K562 (cell line): Measurements from ENCODE around the gene PTH2. TPM values are rescaled to one million over a fixed set of nuclear protein-coding genes. Genes with fewer than 3 reads are reported as not detected.
A peak's percentile ranks its signal among the peaks of the same experiment; 100 is the strongest.

Source experiments
- ARID1B ChIP-seq: fragments of 450-650 bp; IDR thresholded peaks from 2 replicates; pipeline ENCODE4 v1.6.1; 2016; ENCODE audit warnings: antibody characterized with exemption, mild to moderate bottlenecking, inconsistent platforms
- BCOR ChIP-seq: fragments of 450-650 bp; IDR thresholded peaks from 2 replicates; pipeline ENCODE4 v1.6.1; 2016
- CBX3 ChIP-seq, 2 experiments: IDR thresholded peaks; 1 replicate in 1 of 2; 2 replicates in 1 of 2; pipeline ENCODE4 v1.6.1; 2012; ENCODE audit warnings: inconsistent platforms in 2 of 2, low read length in 2 of 2, borderline replicate concordance in 1 of 2, control low read depth in 1 of 2
- CHD2 ChIP-seq: IDR thresholded peaks from 2 replicates; pipeline ENCODE4 v1.6.1; 2011; ENCODE audit warnings: low read depth, low read length
- ETV5 ChIP-seq: sonication (generic); formaldehyde crosslinking; IDR thresholded peaks from 2 replicates; pipeline ENCODE4 v1.4.0; 2020; ENCODE audit warnings: low read depth, mild to moderate bottlenecking, missing genetic modification reagents
- GATA2 ChIP-seq: sonication (generic); formaldehyde crosslinking; IDR thresholded peaks from 2 replicates; pipeline ENCODE4 v1.4.0; 2020; ENCODE audit warnings: mild to moderate bottlenecking, missing genetic modification reagents
- JUND ChIP-seq, 2 experiments: IDR thresholded peaks; 2 replicates in 1 of 2; 3 replicates in 1 of 2; pipeline ENCODE4 v1.6.1; 2011; ENCODE audit warnings: borderline replicate concordance in 2 of 2, low read depth in 2 of 2, low read length in 2 of 2, improper control_type of control experiment in 1 of 2, missing biosample characterization in 1 of 2, missing genetic modification characterization in 1 of 2, missing genetic modification reagents in 1 of 2
- KDM4B ChIP-seq, 2 experiments: fragments of 450-650 bp in 1 of 2; sonication (generic) in 1 of 2; IDR thresholded peaks; 2 replicates each; pipeline ENCODE4 v1.6.1; 2016 to 2017; ENCODE audit warnings: borderline replicate concordance in 2 of 2, antibody characterized with exemption in 1 of 2, low read depth in 1 of 2, mild to moderate bottlenecking in 1 of 2
- MTA2 ChIP-seq: fragments of 450-650 bp; IDR thresholded peaks from 2 replicates; pipeline ENCODE4 v1.6.1; 2016; ENCODE audit warnings: low read depth
- NRF1 ChIP-seq, 2 experiments: fragments of 450-650 bp; IDR thresholded peaks in 1 of 2; conservative IDR thresholded peaks in 1 of 2; 2 replicates each; pipeline ENCODE4 v1.6.1; 2014; ENCODE audit warnings: mild to moderate bottlenecking in 2 of 2
- POLR2G ChIP-seq: fragments of 200-400 bp; formaldehyde crosslinking; IDR thresholded peaks from 2 replicates; pipeline ENCODE4 v1.6.1; 2017; ENCODE audit warnings: low read depth, mild to moderate bottlenecking, antibody characterized with exemption, low read length, moderate library complexity
- RBFOX2 ChIP-seq: fragments of 200-400 bp; formaldehyde crosslinking; IDR thresholded peaks from 2 replicates; pipeline ENCODE4 v1.6.1; 2017; ENCODE audit warnings: low read depth, mild to moderate bottlenecking, low read length, moderate library complexity
- ZNF57 ChIP-seq: fragments of 450-650 bp; formaldehyde crosslinking; IDR thresholded peaks from 2 replicates; pipeline ENCODE4 v1.4.0; 2020; ENCODE audit warnings: mild to moderate bottlenecking, moderate library complexity
- ZNF589 ChIP-seq: fragments of 200-800 bp; sonication (Bioruptor generic); IDR thresholded peaks from 2 replicates; pipeline ENCODE4 v1.6.1; 2016; ENCODE audit warnings: low read depth, missing genetic modification characterization, missing compliant biosample characterization
- polyA plus RNA-seq, 8 experiments: library from polyadenylated mRNA; depleted of rRNA in 4 of 8; stranded (reverse) in 5 of 8; unstranded in 3 of 8; fragments of >200 nt; fragmentation: Nextera tagmentation in 2 of 8; fragmentation: Illumina TruSeq in 1 of 8; extraction: Ambion mirVana in 2 of 8; extraction: Trizol in 1 of 8; gene quantifications; 2 replicates each; pipeline versions ENCODE4 v1.2.1 to v1.2.3, GENCODE V29; 2011 to 2014; ENCODE audit warnings: inconsistent platforms in 1 of 8, missing spikeins in 1 of 8
- total RNA-seq, 7 experiments: library from RNA; depleted of rRNA in 6 of 7; stranded (reverse); fragments of >200 nt in 6 of 7; fragmentation: Illumina TruSeq in 2 of 7; extraction: Trizol in 2 of 7; gene quantifications; 2 replicates each; pipeline versions ENCODE4 v1.2.1 to v1.2.3, GENCODE V29; 2011 to 2021; ENCODE audit warnings: low replicate concordance in 1 of 7
- TF ChIP-seq, protein P1 (sequence below), 2 experiments: IDR thresholded peaks in 1 of 2; conservative IDR thresholded peaks in 1 of 2; 2 replicates each; pipeline ENCODE4 v1.6.1; 2016; ENCODE audit warnings: low read depth in 2 of 2, mild to moderate bottlenecking in 1 of 2, missing compliant biosample characterization in 1 of 2, missing genetic modification characterization in 1 of 2, moderate library complexity in 1 of 2
- TF ChIP-seq, protein P2 (sequence below), 2 experiments: IDR thresholded peaks; 2 replicates each; pipeline ENCODE4 v1.6.1; 2011; ENCODE audit warnings: borderline replicate concordance in 1 of 2, control low read depth in 1 of 2, low read depth in 1 of 2, low read length in 1 of 2, mild to moderate bottlenecking in 1 of 2, mixed read lengths in 1 of 2, moderate library complexity in 1 of 2; ENCODE audit not compliant: insufficient read depth in 1 of 2, insufficient read length in 1 of 2, poor library complexity in 1 of 2, severe bottlenecking in 1 of 2; ENCODE audit errors: extremely low read depth in 1 of 2
- TF ChIP-seq, protein P3 (sequence below), 3 experiments: IDR thresholded peaks in 2 of 3; conservative IDR thresholded peaks in 1 of 3; 2 replicates each; pipeline ENCODE4 v1.5.1; 2011 to 2012; ENCODE audit warnings: low read length in 3 of 3, mild to moderate bottlenecking in 3 of 3, control low read depth in 2 of 3, improper control_type of control experiment in 1 of 3, inconsistent platforms in 1 of 3, low read depth in 1 of 3, mixed read lengths in 1 of 3, moderate library complexity in 1 of 3; ENCODE audit not compliant: insufficient read depth in 2 of 3
- TF ChIP-seq, protein P4 (sequence below): fragments of 250-450 bp; sonication (Bioruptor Pico); IDR thresholded peaks from 2 replicates; pipeline ENCODE4 v1.5.0; 2021

PTH2 gene
- total and polyA plus RNA-seq, 9 of the 15 experiments (the other 6 are each of a cell fraction or from before 2014, with no cell fraction given) = 1.3 TPM; not detected in 8

DNA sequence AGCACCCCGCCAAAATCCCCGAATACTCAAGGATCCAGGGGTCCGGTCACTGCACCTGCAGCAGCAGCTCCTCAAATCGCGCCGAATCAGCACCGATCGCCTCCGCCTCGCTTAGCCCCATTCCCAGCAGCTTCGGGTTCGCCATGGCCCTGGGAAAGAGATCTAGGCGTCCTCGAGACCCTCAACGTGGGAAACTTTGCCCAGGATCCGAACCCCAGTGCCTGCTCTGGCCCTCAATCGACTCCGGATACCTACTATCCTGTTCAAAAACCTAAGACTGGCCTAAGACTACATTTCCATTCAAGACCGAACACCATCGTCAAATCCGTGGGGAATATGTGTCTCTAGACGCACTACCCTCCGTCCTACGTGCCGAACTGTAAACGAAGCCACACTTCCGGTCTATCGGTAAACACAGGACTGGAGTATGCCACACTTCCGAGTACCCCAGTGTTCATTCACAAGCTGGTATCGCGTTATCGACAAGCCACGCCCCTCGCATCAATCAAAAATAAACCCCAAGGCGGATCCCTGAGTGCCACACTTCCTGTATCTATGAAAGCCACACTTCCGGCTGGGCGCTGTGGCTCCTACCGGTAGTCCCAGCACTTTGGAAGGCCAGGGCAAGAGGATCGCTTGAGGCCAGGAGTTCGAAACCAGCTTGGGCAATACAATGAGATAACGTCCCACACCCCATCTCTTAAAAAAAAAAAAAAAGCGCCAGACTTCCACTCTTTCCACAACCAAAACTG lies 28.4 kb upstream of the PTH2 start, which contains the start of gene PIH1D1 (continued):
- TF ChIP-seq, protein P1, sequence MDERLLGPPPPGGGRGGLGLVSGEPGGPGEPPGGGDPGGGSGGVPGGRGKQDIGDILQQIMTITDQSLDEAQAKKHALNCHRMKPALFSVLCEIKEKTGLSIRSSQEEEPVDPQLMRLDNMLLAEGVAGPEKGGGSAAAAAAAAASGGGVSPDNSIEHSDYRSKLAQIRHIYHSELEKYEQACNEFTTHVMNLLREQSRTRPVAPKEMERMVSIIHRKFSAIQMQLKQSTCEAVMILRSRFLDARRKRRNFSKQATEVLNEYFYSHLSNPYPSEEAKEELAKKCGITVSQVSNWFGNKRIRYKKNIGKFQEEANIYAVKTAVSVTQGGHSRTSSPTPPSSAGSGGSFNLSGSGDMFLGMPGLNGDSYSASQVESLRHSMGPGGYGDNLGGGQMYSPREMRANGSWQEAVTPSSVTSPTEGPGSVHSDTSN (CRISPR knock-in tag; IDR thresholded peaks at IDR 0.05; ENCODE audit: low read depth) = peak; percentile 61
- TF ChIP-seq, protein P1 (tag; conservative IDR thresholded peaks at IDR 0.05; ENCODE audit: low read depth) = peak; percentile 97
- TF ChIP-seq BCOR (peak; percentile 71; the same call in 1 of the 2 replicates), POLR2G (peak; percentile 66), ETV5 (peak; percentile 89), KDM4B (IDR thresholded peaks at IDR 0.05; ENCODE audit: borderline replicate concordance in 2 of 2, low read depth in 1 of 2) (peak in 1 of 2 experiments; percentile 75; a peak in 1 of 4 replicates), ZNF57 (no peak), GATA2 (peak; percentile 54), MTA2 (no peak), ARID1B (no peak), RBFOX2 (peak; percentile 72), CHD2 (peak; percentile 97), CBX3 (IDR thresholded peaks at IDR 0.05; ENCODE audit: borderline replicate concordance in 1 of 2, low read length in 2 of 2) (peak in 1 of 2 experiments; percentile 21; a peak in 1 of 3 replicates), ZNF589 (CRISPR knock-in tag) (0 out of 2 replicates have a peak, but pooled peaks have one; percentile 54), JUND (IDR thresholded peaks at IDR 0.05; ENCODE audit: borderline replicate concordance, low read depth, low read length) (peak; percentile 64; the same call in 1 of the 2 replicates), JUND (tag; IDR thresholded peaks at IDR 0.05; ENCODE audit: borderline replicate concordance, low read depth, low read length) (no peak), NRF1 (conservative IDR thresholded peaks at IDR 0.05 in 1 of 2, IDR thresholded peaks at IDR 0.05 in 1 of 2) (peak; percentile 40 to 50; a peak in 3 of 4 replicates)
- TF ChIP-seq, protein P2, sequence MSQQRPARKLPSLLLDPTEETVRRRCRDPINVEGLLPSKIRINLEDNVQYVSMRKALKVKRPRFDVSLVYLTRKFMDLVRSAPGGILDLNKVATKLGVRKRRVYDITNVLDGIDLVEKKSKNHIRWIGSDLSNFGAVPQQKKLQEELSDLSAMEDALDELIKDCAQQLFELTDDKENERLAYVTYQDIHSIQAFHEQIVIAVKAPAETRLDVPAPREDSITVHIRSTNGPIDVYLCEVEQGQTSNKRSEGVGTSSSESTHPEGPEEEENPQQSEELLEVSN (IDR thresholded peaks at IDR 0.05; ENCODE audit: borderline replicate concordance in 1 of 2, extremely low read depth in 1 of 2, insufficient read depth in 1 of 2, insufficient read length in 1 of 2, low read depth in 1 of 2, low read length in 1 of 2, poor library complexity in 1 of 2, severe bottlenecking in 1 of 2) = peak in 1 of 2 experiments; percentile 27
- TF ChIP-seq, protein P3, sequence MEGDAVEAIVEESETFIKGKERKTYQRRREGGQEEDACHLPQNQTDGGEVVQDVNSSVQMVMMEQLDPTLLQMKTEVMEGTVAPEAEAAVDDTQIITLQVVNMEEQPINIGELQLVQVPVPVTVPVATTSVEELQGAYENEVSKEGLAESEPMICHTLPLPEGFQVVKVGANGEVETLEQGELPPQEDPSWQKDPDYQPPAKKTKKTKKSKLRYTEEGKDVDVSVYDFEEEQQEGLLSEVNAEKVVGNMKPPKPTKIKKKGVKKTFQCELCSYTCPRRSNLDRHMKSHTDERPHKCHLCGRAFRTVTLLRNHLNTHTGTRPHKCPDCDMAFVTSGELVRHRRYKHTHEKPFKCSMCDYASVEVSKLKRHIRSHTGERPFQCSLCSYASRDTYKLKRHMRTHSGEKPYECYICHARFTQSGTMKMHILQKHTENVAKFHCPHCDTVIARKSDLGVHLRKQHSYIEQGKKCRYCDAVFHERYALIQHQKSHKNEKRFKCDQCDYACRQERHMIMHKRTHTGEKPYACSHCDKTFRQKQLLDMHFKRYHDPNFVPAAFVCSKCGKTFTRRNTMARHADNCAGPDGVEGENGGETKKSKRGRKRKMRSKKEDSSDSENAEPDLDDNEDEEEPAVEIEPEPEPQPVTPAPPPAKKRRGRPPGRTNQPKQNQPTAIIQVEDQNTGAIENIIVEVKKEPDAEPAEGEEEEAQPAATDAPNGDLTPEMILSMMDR (IDR thresholded peaks at IDR 0.05 in 2 of 3, conservative IDR thresholded peaks at IDR 0.05 in 1 of 3; ENCODE audit: insufficient read depth in 2 of 3, low read depth in 1 of 3, low read length in 3 of 3) = peak in 1 of 3 experiments; percentile 34; a peak in 2 of 6 replicates
- TF ChIP-seq, protein P4, sequence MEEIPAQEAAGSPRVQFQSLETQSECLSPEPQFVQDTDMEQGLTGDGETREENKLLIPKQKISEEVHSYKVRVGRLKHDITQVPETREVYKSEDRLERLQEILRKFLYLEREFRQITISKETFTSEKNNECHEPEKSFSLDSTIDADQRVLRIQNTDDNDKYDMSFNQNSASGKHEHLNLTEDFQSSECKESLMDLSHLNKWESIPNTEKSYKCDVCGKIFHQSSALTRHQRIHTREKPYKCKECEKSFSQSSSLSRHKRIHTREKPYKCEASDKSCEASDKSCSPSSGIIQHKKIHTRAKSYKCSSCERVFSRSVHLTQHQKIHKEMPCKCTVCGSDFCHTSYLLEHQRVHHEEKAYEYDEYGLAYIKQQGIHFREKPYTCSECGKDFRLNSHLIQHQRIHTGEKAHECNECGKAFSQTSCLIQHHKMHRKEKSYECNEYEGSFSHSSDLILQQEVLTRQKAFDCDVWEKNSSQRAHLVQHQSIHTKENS = no peak
